CD14-positive monocyte (primary cell): ENCODE results near the gene KCNC3. TPM values are rescaled to one million over a fixed set of nuclear protein-coding genes. Genes with fewer than 3 reads are reported as not detected.

Experiments used
- DNase-seq, 3 donors: peaks; one replicate each; pipeline ENCODE4 v3.0.0-alpha.2; 2011 to 2022
- H2AFZ ChIP-seq: 2 replicates; pipeline ENCODE4 v1.6.0; 2012; ENCODE audit warnings: mild to moderate bottlenecking, low read depth, low read length, inconsistent platforms; ENCODE audit not compliant: insufficient read depth, poor library complexity, severe bottlenecking
- H3K27ac ChIP-seq, 2 donors: 1 replicate in 1 of 2; 2 replicates in 1 of 2; pipeline ENCODE4 v1.5.1; 2012 to 2013; ENCODE audit warnings: low read length in 2 of 2, control low read depth in 1 of 2, inconsistent platforms in 1 of 2, low read depth in 1 of 2, mild to moderate bottlenecking in 1 of 2
- H3K27me3 ChIP-seq, 2 donors: one replicate each; pipeline versions ENCODE4 v1.6.0 to v1.6.1; 2011 to 2013; ENCODE audit warnings: low read length in 2 of 2; ENCODE audit not compliant: control insufficient read depth in 2 of 2, insufficient read depth in 2 of 2
- H3K36me3 ChIP-seq, 2 donors: replicated peaks in 1 of 2; 1 replicate in 1 of 2; 2 replicates in 1 of 2; pipeline versions ENCODE4 v1.5.1 to v1.6.1; 2012 to 2013; ENCODE audit warnings: low read length in 2 of 2, control low read depth in 1 of 2, inconsistent platforms in 1 of 2, mild to moderate bottlenecking in 1 of 2; ENCODE audit not compliant: insufficient read depth in 2 of 2, control insufficient read depth in 1 of 2
- H3K4me1 ChIP-seq, 2 donors: 1 replicate in 1 of 2; 2 replicates in 1 of 2; pipeline versions ENCODE4 v1.5.1 to v1.6.1; 2012 to 2013; ENCODE audit warnings: low read length in 2 of 2, control low read depth in 1 of 2, inconsistent platforms in 1 of 2, mild to moderate bottlenecking in 1 of 2, moderate library complexity in 1 of 2; ENCODE audit not compliant: insufficient read depth in 2 of 2, control insufficient read depth in 1 of 2
- H3K4me2 ChIP-seq: replicated peaks from 2 replicates; pipeline ENCODE3; 2012; ENCODE audit warnings: low read length, moderate library complexity, mild to moderate bottlenecking; ENCODE audit not compliant: poor library complexity, severe bottlenecking; ENCODE audit errors: extremely low read depth
- H3K4me3 ChIP-seq, 3 experiments: fragments of 200-600 bp in 1 of 3; sonication (generic) in 1 of 3; replicated peaks in 1 of 3; 1 replicate in 2 of 3; 2 replicates in 1 of 3; pipeline ENCODE4 v1.5.1; 2011 to 2013; ENCODE audit warnings: low read length in 3 of 3, mild to moderate bottlenecking in 3 of 3, control low read depth in 2 of 3, low read depth in 2 of 3, inconsistent platforms in 1 of 3, moderate library complexity in 1 of 3
- H3K79me2 ChIP-seq: 2 replicates; pipeline ENCODE4 v1.6.0; 2012; ENCODE audit warnings: mild to moderate bottlenecking, control low read depth, inconsistent platforms, low read length, moderate library complexity; ENCODE audit not compliant: insufficient read depth
- H3K9ac ChIP-seq: 2 replicates; pipeline ENCODE4 v1.6.0; 2017; ENCODE audit warnings: low read length, mild to moderate bottlenecking; ENCODE audit not compliant: insufficient read depth, poor library complexity, severe bottlenecking
- H3K9me3 ChIP-seq, 2 donors: replicated peaks in 1 of 2; 1 replicate in 1 of 2; 2 replicates in 1 of 2; pipeline versions ENCODE4 v1.5.1 to v1.6.1; 2012 to 2013; ENCODE audit warnings: low read length in 2 of 2, control low read depth in 1 of 2; ENCODE audit not compliant: control insufficient read depth in 1 of 2, insufficient read depth in 1 of 2
- H4K20me1 ChIP-seq: 2 replicates; pipeline ENCODE4 v1.6.0; 2012; ENCODE audit warnings: mild to moderate bottlenecking, low read length, control low read depth, moderate library complexity; ENCODE audit not compliant: insufficient read depth
- H3K27ac Mint-ChIP-seq, 7 donors: one replicate each; pipeline ENCODE4 v1.8.0; 2020; ENCODE audit warnings: mild to moderate bottlenecking in 7 of 7, mixed read lengths in 7 of 7, moderate library complexity in 6 of 7, inconsistent platforms in 2 of 7
- H3K27me3 Mint-ChIP-seq, 3 donors: one replicate each; pipeline ENCODE4 v1.8.0; 2021 to 2022; ENCODE audit warnings: low read depth in 3 of 3, mild to moderate bottlenecking in 3 of 3, mixed read lengths in 3 of 3, moderate library complexity in 3 of 3, inconsistent platforms in 1 of 3
- H3K36me3 Mint-ChIP-seq, 2 donors: one replicate each; pipeline ENCODE4 v1.8.0; 2020; ENCODE audit warnings: mixed read lengths in 2 of 2, inconsistent platforms in 1 of 2, mild to moderate bottlenecking in 1 of 2
- H3K4me1 Mint-ChIP-seq: one replicate; pipeline ENCODE4 v1.8.0; 2020; ENCODE audit warnings: mild to moderate bottlenecking, mixed read lengths
- H3K4me3 Mint-ChIP-seq, 2 donors: one replicate each; pipeline ENCODE4 v1.8.0; 2020; ENCODE audit warnings: mild to moderate bottlenecking in 2 of 2, mixed read lengths in 2 of 2, moderate library complexity in 1 of 2
- H3K9me3 Mint-ChIP-seq, 7 donors: one replicate each; pipeline ENCODE4 v1.8.0; 2020 to 2022; ENCODE audit warnings: mixed read lengths in 7 of 7, mild to moderate bottlenecking in 6 of 7, moderate library complexity in 6 of 7, inconsistent platforms in 2 of 7
- WGBS: methylation state at CpG from one replicate; pipeline ENCODE4 v1.1.5; 2013; ENCODE audit warnings: missing lambda C conversion rate; ENCODE audit not compliant: insufficient coverage; 5-methylcytosine and 5-hydroxymethylcytosine counted together
- intact Hi-C, 2 donors: fragments of 100-400 bp; cut with micrococcal nuclease; formaldehyde crosslinking; loops; one replicate each; pipeline versions ENCODE4 v1.15.0 to v1.15.1; 2023
- polyA plus RNA-seq, 3 donors: library from polyadenylated mRNA; depleted of rRNA in 1 of 3; unstranded in 2 of 3; stranded (reverse) in 1 of 3; fragments of 300-500 nt in 2 of 3; fragments of >200 nt in 1 of 3; fragmentation: Illumina TruSeq in 2 of 3; gene quantifications; 1 replicate in 2 of 3; 2 replicates in 1 of 3; pipeline ENCODE4 v1.2.3, GENCODE V29; 2012 to 2021
- TF ChIP-seq, protein P1 (sequence below): fragments of 200-600 bp; IDR thresholded peaks from one replicate; pipeline ENCODE4 v1.8.0; 2022; ENCODE audit warnings: antibody characterized with exemption, mild to moderate bottlenecking

KCNC3 gene
- polyA plus RNA-seq, 3 donors, result 0.04 to 23.6 TPM; not detected in 1

DNA sequence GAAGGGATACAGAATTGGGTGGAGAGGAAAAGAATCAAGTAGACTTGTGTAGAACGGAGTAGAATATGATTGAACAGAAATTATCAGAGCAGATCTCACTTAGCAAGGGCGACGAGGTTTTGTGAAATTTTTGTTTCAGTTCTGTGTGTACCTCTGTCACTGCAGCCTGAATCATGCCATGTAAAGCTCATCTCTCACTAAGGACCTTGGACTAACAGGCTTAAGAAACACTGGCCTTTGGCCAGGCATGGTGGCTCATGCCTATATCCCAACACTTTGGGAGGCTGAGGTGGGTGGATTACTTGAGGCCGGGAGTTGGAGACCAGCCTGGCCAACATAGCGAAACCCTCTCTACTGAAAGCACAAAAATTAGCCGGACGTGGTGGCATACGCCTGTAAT lies 63.1 kb downstream of the KCNC3 start:
- no peak overlapping the region for H3K4me2 ChIP-seq
- H3K27me3 Mint-ChIP-seq, result peaks cover 3 to 16% (median 5%) of the 10 kb centered on the region in 3 donors
- H3K27ac Mint-ChIP-seq, result peak overlapping the region in 1 of 7 donors; percentile 52
- H4K20me1 ChIP-seq, result no peaks in the 10 kb centered on the region
- H3K4me1 ChIP-seq, result no peaks in the 10 kb centered on the region
- H3K9ac ChIP-seq, result no peak overlapping the region
- TF ChIP-seq, protein P1, sequence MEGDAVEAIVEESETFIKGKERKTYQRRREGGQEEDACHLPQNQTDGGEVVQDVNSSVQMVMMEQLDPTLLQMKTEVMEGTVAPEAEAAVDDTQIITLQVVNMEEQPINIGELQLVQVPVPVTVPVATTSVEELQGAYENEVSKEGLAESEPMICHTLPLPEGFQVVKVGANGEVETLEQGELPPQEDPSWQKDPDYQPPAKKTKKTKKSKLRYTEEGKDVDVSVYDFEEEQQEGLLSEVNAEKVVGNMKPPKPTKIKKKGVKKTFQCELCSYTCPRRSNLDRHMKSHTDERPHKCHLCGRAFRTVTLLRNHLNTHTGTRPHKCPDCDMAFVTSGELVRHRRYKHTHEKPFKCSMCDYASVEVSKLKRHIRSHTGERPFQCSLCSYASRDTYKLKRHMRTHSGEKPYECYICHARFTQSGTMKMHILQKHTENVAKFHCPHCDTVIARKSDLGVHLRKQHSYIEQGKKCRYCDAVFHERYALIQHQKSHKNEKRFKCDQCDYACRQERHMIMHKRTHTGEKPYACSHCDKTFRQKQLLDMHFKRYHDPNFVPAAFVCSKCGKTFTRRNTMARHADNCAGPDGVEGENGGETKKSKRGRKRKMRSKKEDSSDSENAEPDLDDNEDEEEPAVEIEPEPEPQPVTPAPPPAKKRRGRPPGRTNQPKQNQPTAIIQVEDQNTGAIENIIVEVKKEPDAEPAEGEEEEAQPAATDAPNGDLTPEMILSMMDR, result no peak
- H3K27me3 ChIP-seq, result no peaks in the 10 kb centered on the region
- intact Hi-C loops, result no loop called here
- DNase-seq, result no peak
- H3K36me3 Mint-ChIP-seq, result no peaks in the 10 kb centered on the region
- H3K4me3 ChIP-seq, result no peak overlapping the region
- H3K9me3 ChIP-seq, result no peaks in the 10 kb centered on the region
- no peaks in the 10 kb centered on the region for H3K4me1 Mint-ChIP-seq
- H3K9me3 Mint-ChIP-seq, result no peaks in the 10 kb centered on the region
- no peak overlapping the region for H3K27ac ChIP-seq
- H3K36me3 ChIP-seq, result no peaks in the 10 kb centered on the region
- H3K79me2 ChIP-seq, result no peaks in the 10 kb centered on the region
- WGBS, result 96% methylated on average over 3 of the region's 8 CpGs
- H3K4me3 Mint-ChIP-seq, result no peak overlapping the region
- no peak overlapping the region for H2AFZ ChIP-seq

DNA sequence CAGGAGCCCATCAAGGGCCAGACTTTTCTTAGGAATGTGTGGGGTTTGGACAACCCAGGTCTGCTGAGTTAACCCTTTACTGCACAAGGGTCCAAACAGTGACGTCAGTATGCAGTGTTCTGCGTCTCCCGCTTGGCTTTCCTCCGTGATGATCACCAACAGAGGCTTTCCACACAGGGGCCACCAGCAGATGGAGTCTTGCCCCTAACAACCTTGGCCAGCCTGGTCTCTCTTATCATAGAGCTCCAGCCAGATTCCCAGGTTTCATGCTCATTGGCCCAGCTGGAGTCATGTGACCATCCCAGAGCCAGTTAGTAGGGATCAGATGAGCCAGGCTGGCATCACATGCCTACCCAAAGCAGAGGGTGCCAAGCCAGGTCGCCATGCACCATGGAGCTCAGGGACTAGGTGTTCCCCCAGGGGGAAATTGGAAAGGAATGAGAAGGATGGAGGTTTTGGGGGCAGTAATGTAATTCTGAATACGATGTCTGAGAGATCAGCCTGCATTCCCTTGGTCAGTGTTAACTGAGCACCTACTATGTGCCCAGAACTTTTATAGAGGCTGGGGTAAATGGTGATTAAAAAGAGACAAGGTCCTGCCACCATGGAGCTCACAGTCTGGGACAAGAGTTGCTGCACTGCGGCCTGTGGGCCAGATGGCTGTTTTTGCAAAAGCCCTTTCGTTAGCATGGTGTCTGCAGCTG lies 64.5 kb downstream of the KCNC3 start:
- Mint-ChIP-seq H3K27ac (no peak overlapping the region), H3K4me1 (no peaks in the 10 kb centered on the region), H3K4me3 (no peak overlapping the region), H3K9me3 (no peaks in the 10 kb centered on the region), H3K36me3 (no peaks in the 10 kb centered on the region), H3K27me3 (peaks cover 5 to 15% (median 5%) of the 10 kb centered on the region in 3 donors)
- no peaks in the 10 kb centered on the region for H4K20me1 ChIP-seq
- H2AFZ ChIP-seq, result no peak overlapping the region
- TF ChIP-seq, protein P1, result no peak
- no peak for DNase-seq
- intact Hi-C loops, result no loop called here
- H3K27ac ChIP-seq, result no peak overlapping the region
- H3K36me3 ChIP-seq, result no peaks in the 10 kb centered on the region
- H3K79me2 ChIP-seq, result no peaks in the 10 kb centered on the region
- H3K9ac ChIP-seq, result no peak overlapping the region
- H3K9me3 ChIP-seq, result no peaks in the 10 kb centered on the region
- no peak overlapping the region for H3K4me2 ChIP-seq
- no peaks in the 10 kb centered on the region for H3K4me1 ChIP-seq
- WGBS, result 85% methylated on average over 8 of the region's 8 CpGs
- no peak overlapping the region for H3K4me3 ChIP-seq
- no peaks in the 10 kb centered on the region for H3K27me3 ChIP-seq
